Stomach smooth muscle (tissue), 2 donors: ENCODE measurements around the gene EPHB1.

Experiments used
- H3K27ac ChIP-seq: one replicate; pipeline ENCODE4 v1.7.0; 2013; ENCODE audit warnings: mild to moderate bottlenecking, low read length, inconsistent platforms
- H3K27me3 ChIP-seq, 2 donors: one replicate each; pipeline ENCODE4 v1.7.0; 2013; ENCODE audit warnings: low read length in 2 of 2; ENCODE audit not compliant: insufficient read depth in 2 of 2, control insufficient read depth in 1 of 2
- H3K36me3 ChIP-seq, 2 donors: one replicate each; pipeline ENCODE4 v1.7.0; 2013; ENCODE audit warnings: low read length in 2 of 2; ENCODE audit not compliant: control insufficient read depth in 2 of 2, insufficient read depth in 2 of 2
- H3K4me1 ChIP-seq: one replicate; pipeline ENCODE4 v1.7.0; 2013; ENCODE audit warnings: low read length; ENCODE audit not compliant: control insufficient read depth, insufficient read depth
- H3K4me3 ChIP-seq, 2 donors: one replicate each; pipeline ENCODE4 v1.7.0; 2013; ENCODE audit warnings: low read length in 2 of 2
- H3K9ac ChIP-seq, 2 donors: one replicate each; pipeline ENCODE4 v1.7.0; 2013; ENCODE audit warnings: low read length in 2 of 2, mild to moderate bottlenecking in 1 of 2
- H3K9me3 ChIP-seq, 2 donors: one replicate each; pipeline ENCODE4 v1.7.0; 2013; ENCODE audit warnings: low read length in 2 of 2; ENCODE audit not compliant: control insufficient read depth in 2 of 2
- donor health status: healthy.
- donor health status: Pancreatic carcinoma.

EPHB1 gene

DNA sequence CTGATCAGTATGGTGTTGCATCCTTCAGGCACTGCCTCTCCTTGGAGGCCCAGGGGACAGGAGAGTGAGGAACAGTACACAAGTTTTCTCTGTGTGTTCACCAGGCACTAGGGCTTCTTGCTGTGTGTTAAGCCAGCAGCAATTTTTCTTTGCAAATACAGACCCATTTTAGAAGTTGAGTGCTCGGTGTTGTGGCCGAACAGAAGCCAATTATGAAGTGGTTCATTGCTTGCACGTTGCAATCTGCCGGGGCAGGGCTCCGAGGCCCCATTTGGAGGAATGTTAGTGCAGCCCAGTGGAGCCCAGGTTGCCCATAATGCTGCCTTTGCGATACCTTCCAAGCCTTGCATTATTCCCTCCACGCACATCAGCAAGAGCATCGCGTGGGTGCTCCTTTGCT, 51.0 kb downstream of the EPHB1 start:
- H3K27me3 ChIP-seq: no peaks in the 10 kb centered on the region
- peaks cover 0 to 9% of the 10 kb centered on the region in 2 donors for H3K9me3 ChIP-seq
- no peak overlapping the region for H3K4me3 ChIP-seq
- H3K4me1 ChIP-seq: no peaks in the 10 kb centered on the region
- no peak overlapping the region for H3K9ac ChIP-seq
- H3K27ac ChIP-seq: no peak overlapping the region
- no peaks in the 10 kb centered on the region for H3K36me3 ChIP-seq

DNA sequence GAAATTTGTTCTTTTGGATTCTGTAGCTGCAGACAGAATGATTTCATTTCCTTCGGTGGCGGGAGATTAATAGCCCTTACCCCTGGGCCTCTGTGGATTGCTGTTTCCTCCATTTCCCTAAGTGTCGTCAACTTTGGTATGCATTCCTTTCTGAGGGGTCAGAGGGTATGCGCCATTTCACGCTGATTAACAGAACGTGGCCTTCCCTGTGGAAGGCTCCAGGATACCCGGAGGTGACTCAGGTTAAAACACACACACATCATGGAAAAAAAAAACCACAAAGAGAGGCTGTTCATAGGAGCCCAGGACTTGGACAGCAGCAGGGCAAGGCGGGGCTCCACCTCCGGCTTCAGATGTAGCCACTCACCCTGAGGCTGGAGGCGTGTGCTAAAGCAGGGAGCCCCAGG, 51.9 kb downstream of the EPHB1 start:
- Histone ChIP-seq H3K36me3 (no peaks in the 10 kb centered on the region), H3K27me3 (no peaks in the 10 kb centered on the region), H3K4me1 (no peaks in the 10 kb centered on the region), H3K4me3 (no peak overlapping the region), H3K9me3 (peaks cover 0 to 8% of the 10 kb centered on the region in 2 donors), H3K27ac (no peak overlapping the region), H3K9ac (no peak overlapping the region)

DNA sequence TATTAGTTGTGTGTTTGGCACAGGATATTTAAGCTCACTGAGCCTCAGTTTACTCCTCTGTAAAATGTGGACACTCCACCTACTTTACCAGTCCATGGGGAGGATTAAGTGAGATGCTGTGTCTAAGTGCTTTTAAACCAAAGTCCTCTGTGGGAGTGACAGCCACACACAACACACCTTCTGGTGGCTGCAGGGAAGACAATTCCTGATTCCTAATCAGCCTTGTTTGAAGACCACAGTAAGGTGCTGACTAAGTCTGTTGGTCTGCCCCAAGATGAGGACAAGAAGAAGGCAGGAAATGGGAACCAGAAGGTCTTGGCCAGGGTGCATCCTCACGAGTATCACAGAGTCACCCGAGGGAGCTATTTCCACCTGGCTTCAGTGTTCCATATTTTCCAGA, 52.3 kb downstream of the EPHB1 start:
- H3K27me3 ChIP-seq: no peaks in the 10 kb centered on the region
- no peak overlapping the region for H3K4me3 ChIP-seq
- H3K36me3 ChIP-seq: no peaks in the 10 kb centered on the region
- H3K9me3 ChIP-seq: peaks cover 0 to 3% of the 10 kb centered on the region in 2 donors
- no peak overlapping the region for H3K27ac ChIP-seq
- no peak overlapping the region for H3K9ac ChIP-seq
- H3K4me1 ChIP-seq: no peaks in the 10 kb centered on the region

DNA sequence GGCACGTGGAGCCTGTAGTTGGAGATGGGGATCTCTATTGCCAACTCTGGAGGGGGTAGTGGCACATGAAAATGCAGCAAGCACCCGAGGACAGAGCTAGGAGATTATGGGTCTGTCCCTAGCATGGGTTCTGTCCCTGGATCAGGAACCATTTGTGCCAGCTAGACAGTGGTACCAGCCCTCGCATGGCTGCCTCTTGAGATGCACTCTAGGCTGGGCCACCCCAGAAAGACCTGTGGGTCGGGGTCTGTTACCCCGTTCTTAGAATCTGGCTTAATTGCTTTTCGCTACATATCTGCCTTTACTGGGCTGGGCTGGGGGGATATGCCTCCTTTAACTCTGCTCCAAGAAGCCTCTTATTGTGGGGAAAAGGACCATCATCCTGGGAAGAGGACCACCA, 54.5 kb downstream of the EPHB1 start:
- Histone ChIP-seq H3K4me1 (no peaks in the 10 kb centered on the region), H3K9me3 (no peaks in the 10 kb centered on the region), H3K4me3 (no peak overlapping the region), H3K9ac (no peak overlapping the region), H3K27ac (no peak overlapping the region), H3K36me3 (no peaks in the 10 kb centered on the region), H3K27me3 (no peaks in the 10 kb centered on the region)

DNA sequence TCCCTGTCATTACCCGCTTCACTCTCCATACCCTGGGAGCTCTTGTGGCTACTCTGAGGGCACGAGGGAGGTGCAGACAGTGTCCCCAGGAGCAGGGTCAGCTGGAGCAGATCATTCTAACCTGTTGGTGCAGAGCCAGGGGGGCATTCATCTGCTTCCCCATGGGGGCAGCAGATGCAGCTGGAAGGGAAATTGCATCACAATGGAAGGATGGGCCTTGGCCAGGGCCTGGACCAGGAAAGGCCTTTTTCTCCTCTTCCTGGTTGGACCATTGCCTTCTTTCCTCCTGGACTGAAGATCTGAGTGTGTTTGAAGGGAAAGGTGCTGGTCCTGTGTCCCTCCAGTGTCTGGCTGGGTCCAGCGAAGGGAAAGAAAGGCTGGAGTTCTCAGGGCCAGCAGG, 55.7 kb downstream of the EPHB1 start:
- Histone ChIP-seq H3K9ac (no peak overlapping the region), H3K27me3 (no peaks in the 10 kb centered on the region), H3K27ac (no peak overlapping the region), H3K36me3 (no peaks in the 10 kb centered on the region), H3K9me3 (no peaks in the 10 kb centered on the region), H3K4me1 (no peaks in the 10 kb centered on the region), H3K4me3 (no peak overlapping the region)

DNA sequence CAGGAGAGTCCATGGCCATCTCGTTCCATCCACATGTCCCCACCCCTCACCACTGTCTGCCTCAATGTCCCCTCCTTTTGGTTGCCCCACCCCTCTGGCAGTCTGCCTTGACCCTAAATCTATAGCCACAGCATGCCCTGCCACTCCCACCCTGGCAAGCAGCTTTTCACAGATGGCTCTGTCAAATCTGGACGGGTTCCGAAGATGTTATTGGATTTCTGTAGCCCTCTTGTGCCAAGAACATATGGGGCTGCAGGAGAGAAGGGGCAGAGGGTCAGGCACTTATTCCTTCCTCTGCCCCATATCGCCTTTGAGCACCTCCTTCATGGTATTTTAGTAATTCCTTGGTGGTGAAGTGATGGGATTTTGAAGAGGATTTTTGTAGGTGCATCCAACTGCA, 57.1 kb downstream of the EPHB1 start:
- peaks cover 0 to 2% of the 10 kb centered on the region in 2 donors for H3K27me3 ChIP-seq
- H3K27ac ChIP-seq: no peak overlapping the region
- H3K9ac ChIP-seq: no peak overlapping the region

DNA sequence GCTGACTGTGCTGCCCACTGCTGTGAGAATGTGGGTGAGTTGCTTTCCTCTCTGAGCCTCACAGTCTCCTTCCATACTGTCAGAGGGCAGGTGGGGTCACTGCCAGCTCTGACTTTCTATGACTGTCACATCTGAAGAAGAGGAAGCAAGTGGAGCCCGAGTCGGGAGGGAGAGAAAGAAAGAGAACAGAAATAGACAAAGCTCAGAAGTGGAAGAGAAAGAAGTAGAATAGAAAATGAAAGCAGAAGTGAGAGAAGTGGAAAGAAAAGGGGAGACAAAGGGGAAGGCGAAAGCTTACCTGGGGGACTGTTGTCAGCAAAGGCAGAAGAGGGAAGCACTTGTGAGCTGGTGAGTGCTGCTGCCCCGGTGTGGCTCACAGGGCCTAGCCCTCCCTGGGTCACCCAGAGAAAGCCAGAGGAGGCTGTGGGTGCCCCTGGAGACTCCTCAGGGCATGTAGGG, 57.9 kb downstream of the EPHB1 start:
- no peak overlapping the region for H3K27ac ChIP-seq

More for the DNA sequence above, 57.1 kb downstream of the EPHB1 start:
- Histone ChIP-seq H3K4me3 (no peak overlapping the region), H3K36me3 (no peaks in the 10 kb centered on the region), H3K9me3 (no peaks in the 10 kb centered on the region), H3K4me1 (no peaks in the 10 kb centered on the region)

DNA sequence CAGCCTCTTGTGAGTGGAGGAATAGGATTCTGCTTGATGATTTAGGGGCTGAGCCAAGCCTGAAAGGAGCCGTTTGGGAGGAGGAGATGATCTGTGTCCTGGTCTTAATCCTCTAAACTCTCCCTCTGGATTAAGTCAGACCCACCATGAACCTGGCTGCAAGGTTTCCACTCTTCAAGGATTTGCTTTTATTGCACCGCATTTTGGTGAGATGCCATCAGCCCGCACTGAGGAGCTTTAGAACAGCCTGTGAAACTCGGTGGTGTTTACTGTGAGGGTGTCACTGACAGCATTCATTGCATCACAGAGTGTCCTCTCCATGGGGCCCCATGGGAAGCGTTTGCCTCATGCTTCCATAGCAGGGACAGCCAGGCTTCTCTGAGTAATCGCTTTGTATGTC, 59.2 kb downstream of the EPHB1 start:
- H3K27me3 ChIP-seq: peaks cover 0 to 2% of the 10 kb centered on the region in 2 donors
- no peak overlapping the region for H3K4me3 ChIP-seq
- no peak overlapping the region for H3K27ac ChIP-seq
- H3K36me3 ChIP-seq: no peaks in the 10 kb centered on the region
- H3K4me1 ChIP-seq: no peaks in the 10 kb centered on the region
- H3K9ac ChIP-seq: no peak overlapping the region
- no peaks in the 10 kb centered on the region for H3K9me3 ChIP-seq

More for the DNA sequence above, 57.9 kb downstream of the EPHB1 start:
- H3K36me3 ChIP-seq: no peaks in the 10 kb centered on the region
- H3K9ac ChIP-seq: no peak overlapping the region
- H3K4me3 ChIP-seq: no peak overlapping the region
- H3K4me1 ChIP-seq: no peaks in the 10 kb centered on the region
- H3K27me3 ChIP-seq: peaks cover 0 to 2% of the 10 kb centered on the region in 2 donors
- no peaks in the 10 kb centered on the region for H3K9me3 ChIP-seq

DNA sequence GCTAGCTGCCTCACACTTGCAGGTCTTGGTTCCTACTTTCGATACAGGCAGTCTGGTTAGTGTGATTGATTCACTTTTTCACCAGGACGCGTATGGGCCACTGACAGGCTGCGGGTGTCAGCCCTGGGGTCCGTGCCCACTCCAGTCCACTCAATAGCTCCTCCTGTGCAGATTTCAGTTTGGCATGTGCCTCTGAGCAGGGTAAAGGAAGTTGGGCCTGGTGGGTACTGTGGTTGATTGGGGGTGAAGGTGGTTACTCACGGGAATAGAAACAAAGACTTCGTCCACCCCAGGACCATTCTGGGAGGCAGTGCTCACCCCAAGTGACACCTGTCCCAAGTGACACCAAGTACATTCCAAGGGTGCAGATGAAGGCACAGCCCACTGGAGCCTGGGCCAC, 62.3 kb downstream of the EPHB1 start:
- Histone ChIP-seq H3K27ac (no peak overlapping the region), H3K4me1 (no peaks in the 10 kb centered on the region), H3K36me3 (no peaks in the 10 kb centered on the region), H3K4me3 (no peak overlapping the region), H3K27me3 (peaks cover 0 to 2% of the 10 kb centered on the region in 2 donors), H3K9ac (no peak overlapping the region), H3K9me3 (no peaks in the 10 kb centered on the region)

DNA sequence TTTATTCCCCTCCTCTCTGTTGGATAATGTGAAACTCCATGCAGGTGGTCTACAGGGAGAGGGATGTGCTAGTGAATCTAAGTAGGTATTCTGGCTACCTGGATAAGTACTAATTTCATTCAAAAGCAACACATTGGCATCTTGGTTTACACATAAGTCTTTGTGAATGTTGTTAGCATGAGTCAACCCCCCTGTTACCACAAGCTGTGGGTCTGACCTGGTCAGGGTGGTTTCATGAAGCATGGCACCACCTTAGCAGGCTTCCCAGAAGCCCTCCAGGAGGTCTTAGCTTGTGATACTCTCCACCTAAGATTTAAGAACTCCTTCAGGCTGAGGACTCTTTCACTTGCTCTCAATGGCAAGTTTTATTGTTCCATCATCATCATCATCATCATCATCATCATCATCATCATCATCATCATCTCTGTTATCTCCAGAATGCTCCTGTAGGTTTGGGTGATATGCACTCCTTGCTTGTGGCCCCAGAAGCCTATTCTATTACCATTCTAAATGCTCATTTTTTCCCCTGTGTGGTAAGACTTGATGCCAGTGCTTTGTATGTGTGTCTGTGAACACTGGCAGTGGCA, 62.8 kb downstream of the EPHB1 start:
- Histone ChIP-seq H3K9me3 (no peaks in the 10 kb centered on the region), H3K27me3 (peaks cover 0 to 2% of the 10 kb centered on the region in 2 donors), H3K27ac (no peak overlapping the region), H3K4me3 (no peak overlapping the region), H3K9ac (no peak overlapping the region), H3K4me1 (no peaks in the 10 kb centered on the region), H3K36me3 (no peaks in the 10 kb centered on the region)

DNA sequence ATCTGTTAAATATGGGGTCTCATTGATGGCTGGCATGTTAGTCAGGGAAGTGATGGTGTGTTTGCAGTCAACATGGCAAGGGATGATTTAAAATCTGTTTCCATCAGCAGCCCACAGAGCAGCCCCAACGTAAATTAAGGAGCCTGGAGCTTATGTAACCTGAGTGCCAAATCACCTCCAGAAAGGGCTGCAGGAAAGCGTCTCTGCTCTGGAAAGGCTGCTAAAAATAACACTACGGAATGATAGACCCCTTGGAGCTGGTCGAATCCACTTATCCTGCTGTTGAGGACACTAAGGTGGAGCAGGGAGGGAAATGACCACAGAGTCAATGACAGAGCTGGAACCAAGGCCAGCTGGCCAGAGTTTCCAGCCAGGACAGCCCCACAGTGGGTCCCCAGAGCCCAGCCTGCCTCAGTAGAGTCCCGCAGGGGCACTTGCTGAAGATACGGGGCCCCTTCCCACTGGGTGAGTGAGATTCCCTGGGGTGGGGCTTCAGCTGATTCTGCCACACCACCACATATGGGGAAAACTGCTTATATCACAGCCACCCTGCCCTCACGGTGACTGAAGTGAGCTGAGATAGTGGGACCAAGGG, 63.5 kb downstream of the EPHB1 start:
- no peaks in the 10 kb centered on the region for H3K9me3 ChIP-seq
- H3K27ac ChIP-seq: no peak overlapping the region
- H3K4me3 ChIP-seq: no peak overlapping the region
- no peaks in the 10 kb centered on the region for H3K4me1 ChIP-seq
- no peak overlapping the region for H3K9ac ChIP-seq
- H3K27me3 ChIP-seq: peaks cover 0 to 2% of the 10 kb centered on the region in 2 donors
- H3K36me3 ChIP-seq: no peaks in the 10 kb centered on the region
